Glutamatergic neuron (in vitro differentiated cells): ENCODE data around the gene NTSR2. TPM values are rescaled to one million over a fixed set of nuclear protein-coding genes. Genes with fewer than 3 reads are reported as not detected.

ENCODE experiments used
- DNase-seq: peaks from one replicate; pipeline ENCODE4 v3.0.0; 2022
- H3K27ac Mint-ChIP-seq: one replicate; pipeline ENCODE4 v1.8.0; 2020; ENCODE audit warnings: mild to moderate bottlenecking, mixed read lengths, inconsistent platforms; ENCODE audit not compliant: unreplicated experiment
- H3K27me3 Mint-ChIP-seq: one replicate; pipeline ENCODE4 v1.8.0; 2020; ENCODE audit warnings: mild to moderate bottlenecking, moderate library complexity, mixed read lengths, inconsistent platforms; ENCODE audit not compliant: unreplicated experiment
- H3K36me3 Mint-ChIP-seq: one replicate; pipeline ENCODE4 v1.8.0; 2020; ENCODE audit warnings: mild to moderate bottlenecking, mixed read lengths, inconsistent platforms; ENCODE audit not compliant: unreplicated experiment
- H3K4me1 Mint-ChIP-seq: one replicate; pipeline ENCODE4 v1.8.0; 2020; ENCODE audit warnings: mild to moderate bottlenecking, low read depth, mixed read lengths, inconsistent platforms; ENCODE audit not compliant: unreplicated experiment
- H3K4me3 Mint-ChIP-seq: one replicate; pipeline ENCODE4 v1.8.0; 2020; ENCODE audit warnings: mild to moderate bottlenecking, mixed read lengths, inconsistent platforms; ENCODE audit not compliant: unreplicated experiment
- H3K9me3 Mint-ChIP-seq: one replicate; pipeline ENCODE4 v1.8.0; 2020; ENCODE audit warnings: mild to moderate bottlenecking, moderate library complexity, mixed read lengths, inconsistent platforms; ENCODE audit not compliant: unreplicated experiment
- CTCF ChIP-seq: fragments of 200-600 bp; sonication (generic); IDR thresholded peaks from one replicate; pipeline ENCODE4 v1.5.0; 2021; ENCODE audit not compliant: partially characterized antibody, unreplicated experiment
- total RNA-seq: library from RNA; stranded (reverse); fragmentation: NEBNext Ultra II Directional; extraction: Animal tissue kit (Norgen Biotek cat#: 25700); gene quantifications from one replicate; pipeline ENCODE4 v1.2.1, GENCODE V29; 2021; ENCODE audit not compliant: unreplicated experiment

NTSR2 gene
- total RNA-seq, 1 donor from 2014 or later = not detected

GRCh38 chr2:11630855-11631254 is 39.1 kb downstream of the NTSR2 start:
- Mint-ChIP-seq H3K27ac (no peak overlapping the region), H3K9me3 (peaks cover 5% of the 10 kb centered on the region), H3K4me1 (no peaks in the 10 kb centered on the region), H3K36me3 (peaks cover 40% of the 10 kb centered on the region), H3K4me3 (no peak overlapping the region), H3K27me3 (peaks cover 2% of the 10 kb centered on the region)
- DNase-seq = no peak
- TF ChIP-seq CTCF = no peak

GRCh38 chr2:11629851-11630250 is 40.1 kb downstream of the NTSR2 start:
- Mint-ChIP-seq H3K4me3 (no peak overlapping the region), H3K9me3 (peaks cover 5% of the 10 kb centered on the region), H3K27me3 (peaks cover 2% of the 10 kb centered on the region), H3K27ac (no peak overlapping the region), H3K36me3 (peaks cover 46% of the 10 kb centered on the region), H3K4me1 (no peaks in the 10 kb centered on the region)
- no peak for TF ChIP-seq CTCF
- no peak for DNase-seq

GRCh38 chr2:11629215-11629614 is 40.8 kb downstream of the NTSR2 start:
- H3K4me1 Mint-ChIP-seq = no peaks in the 10 kb centered on the region
- no peak overlapping the region for H3K4me3 Mint-ChIP-seq
- no peak for TF ChIP-seq CTCF
- no peak overlapping the region for H3K27ac Mint-ChIP-seq
- no peak for DNase-seq
- H3K36me3 Mint-ChIP-seq = peaks cover 46% of the 10 kb centered on the region
- H3K27me3 Mint-ChIP-seq = peaks cover 2% of the 10 kb centered on the region
- H3K9me3 Mint-ChIP-seq = peaks cover 4% of the 10 kb centered on the region

GRCh38 chr2:11628675-11629074 is 41.3 kb downstream of the NTSR2 start:
- H3K4me3 Mint-ChIP-seq = no peak overlapping the region
- H3K27me3 Mint-ChIP-seq = peaks cover 2% of the 10 kb centered on the region
- peaks cover 4% of the 10 kb centered on the region for H3K9me3 Mint-ChIP-seq
- peaks cover 46% of the 10 kb centered on the region for H3K36me3 Mint-ChIP-seq
- TF ChIP-seq CTCF = no peak
- DNase-seq = no peak
- no peak overlapping the region for H3K27ac Mint-ChIP-seq
- no peaks in the 10 kb centered on the region for H3K4me1 Mint-ChIP-seq

- H3K4me1 Mint-ChIP-seq = no peaks in the 10 kb centered on the region
- no peak for DNase-seq
- no peak overlapping the region for H3K27ac Mint-ChIP-seq
- H3K4me3 Mint-ChIP-seq = no peak overlapping the region
- no peak for TF ChIP-seq CTCF
- H3K9me3 Mint-ChIP-seq = peaks cover 2% of the 10 kb centered on the region
- peaks cover 2% of the 10 kb centered on the region for H3K27me3 Mint-ChIP-seq
- peaks cover 37% of the 10 kb centered on the region for H3K36me3 Mint-ChIP-seq
These were observed 44.3 kb downstream of the NTSR2 start for GRCh38 chr2:11625671-11626070.
